Aorta (tissue), 5 donors: Measurements from ENCODE around the gene SMARCAD1. TPM values are rescaled to one million over a fixed set of nuclear protein-coding genes. Genes with fewer than 3 reads are reported as not detected.

Experiments
- ATAC-seq: fragments of 200-7000 bp; cut with Tn5 transposase; one replicate; pipeline ENCODE4 v1.9.1; 2022; ENCODE audit warnings: moderate library complexity; ENCODE audit not compliant: low FRiP score
- DNase-seq, 2 donors: peaks; one replicate each; pipeline ENCODE4 v3.0.0-alpha.2; 2020
- H3K27ac ChIP-seq, 2 donors: one replicate each; pipeline ENCODE4 v1.5.1; 2013; ENCODE audit warnings: low read length in 2 of 2, mild to moderate bottlenecking in 2 of 2, moderate library complexity in 2 of 2, control low read depth in 1 of 2, inconsistent platforms in 1 of 2, low read depth in 1 of 2
- H3K27me3 ChIP-seq, 2 donors: one replicate each; pipeline ENCODE4 v1.6.1; 2013; ENCODE audit warnings: control low read depth in 1 of 2, low read length in 1 of 2, mild to moderate bottlenecking in 1 of 2, moderate library complexity in 1 of 2; ENCODE audit not compliant: insufficient read depth in 2 of 2, control insufficient read depth in 1 of 2
- H3K36me3 ChIP-seq, 2 donors: one replicate each; pipeline ENCODE4 v1.6.1; 2013; ENCODE audit warnings: control low read depth in 1 of 2, low read length in 1 of 2, mild to moderate bottlenecking in 1 of 2; ENCODE audit not compliant: insufficient read depth in 2 of 2, control insufficient read depth in 1 of 2
- H3K4me1 ChIP-seq, 2 donors: one replicate each; pipeline ENCODE4 v1.6.1; 2013; ENCODE audit warnings: low read length in 2 of 2, control low read depth in 1 of 2, mild to moderate bottlenecking in 1 of 2, moderate library complexity in 1 of 2; ENCODE audit not compliant: insufficient read depth in 2 of 2, control insufficient read depth in 1 of 2
- H3K4me3 ChIP-seq, 2 donors: one replicate each; pipeline ENCODE4 v1.5.1; 2013; ENCODE audit warnings: low read length in 2 of 2, control low read depth in 1 of 2, mild to moderate bottlenecking in 1 of 2
- H3K9me3 ChIP-seq: one replicate; pipeline ENCODE4 v1.6.1; 2013; ENCODE audit warnings: mild to moderate bottlenecking, low read length; ENCODE audit not compliant: control insufficient read depth
- WGBS, 2 donors: extraction: QIAGEN DNeasy Blood & Tissue Kit; methylation state at CpG; one replicate each; pipeline ENCODE4 v1.1.7; 2013; 5-methylcytosine and 5-hydroxymethylcytosine counted together
- intact Hi-C, 2 donors: fragments of 100-400 bp; cut with DNase I; formaldehyde crosslinking; loops; one replicate each; pipeline versions ENCODE4 v1.14.2 to v1.15.0; 2022
- polyA plus RNA-seq, 2 donors: library from polyadenylated mRNA; stranded (reverse); fragments of 200-250 nt; gene quantifications; one replicate each; pipeline ENCODE4 v1.2.3, GENCODE V29; 2013
- total RNA-seq, 2 donors: library from RNA; stranded (reverse); fragmentation: NEBNext Ultra II Directional; extraction: Animal tissue kit (Norgen Biotek cat#: 25700); gene quantifications; one replicate each; pipeline ENCODE4 v1.2.1, GENCODE V29; 2021
- donor health status: healthy with polysubstance abuse.
- donor health status: Bipolar disorder and iron deficiency.
- donor health status: DM: no; HTN: no; CAD: no.
- donor health status: DM: no; HTN: no; CAD: no.
- donor health status: DM: yes; HTN: yes; CAD: no.

Gene SMARCAD1
- total and polyA plus RNA-seq, 4 donors: 2.9 to 27.8 (median 15.1) TPM

DNA sequence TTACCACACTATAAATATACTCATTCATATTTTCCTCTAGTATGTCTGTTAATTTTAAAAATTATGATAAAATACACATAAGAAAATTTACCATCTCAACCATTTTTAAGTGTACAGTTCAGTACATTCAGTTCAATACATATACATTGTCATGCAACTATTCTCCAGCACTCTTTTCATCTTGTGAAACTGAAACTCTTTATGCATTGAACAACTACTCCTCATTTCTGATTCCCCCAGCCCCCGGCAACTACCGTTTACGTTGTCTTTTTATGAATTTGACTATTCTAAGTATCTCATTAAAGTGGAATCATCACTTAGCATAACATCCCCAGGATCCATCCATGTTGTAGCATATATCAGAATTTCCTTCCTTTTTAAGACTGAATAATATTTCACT lies 8.7 kb downstream of the SMARCAD1 start:
- ATAC-seq (no peak), DNase-seq (no peak)
- peaks cover 3 to 4% of the 10 kb centered on the region in 2 donors for H3K36me3 ChIP-seq
- H3K4me1 ChIP-seq: no peaks in the 10 kb centered on the region
- H3K9me3 ChIP-seq: no peaks in the 10 kb centered on the region
- intact Hi-C loops: no loop called here
- H3K4me3 ChIP-seq: no peak overlapping the region
- WGBS, 2 donors: 97 to 100% methylated on average over 3 of the region's 3 CpGs
- no peak overlapping the region for H3K27ac ChIP-seq
- H3K27me3 ChIP-seq: no peaks in the 10 kb centered on the region

DNA sequence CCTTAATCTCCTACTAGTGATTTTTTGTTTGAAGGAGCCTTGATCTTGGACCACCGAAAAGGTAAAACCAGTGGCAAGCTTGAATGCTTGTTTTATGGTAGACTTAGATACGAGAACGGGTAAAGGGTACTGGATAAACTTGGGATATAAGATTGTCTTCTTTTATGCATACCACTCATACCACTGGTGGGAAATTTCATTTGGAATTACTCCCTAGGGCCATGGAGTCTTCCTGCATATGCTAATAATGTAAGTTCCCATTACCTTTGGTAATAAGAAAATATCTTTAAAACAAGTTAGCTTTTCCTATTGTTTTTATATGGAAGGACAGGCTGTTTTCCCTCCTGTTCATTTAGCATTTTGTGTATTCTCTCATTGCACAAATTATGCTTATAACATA lies 11.7 kb downstream of the SMARCAD1 start:
- Histone ChIP-seq H3K27me3 (no peaks in the 10 kb centered on the region), H3K4me1 (no peaks in the 10 kb centered on the region), H3K4me3 (no peak overlapping the region), H3K9me3 (no peaks in the 10 kb centered on the region), H3K36me3 (peaks cover 0 to 2% of the 10 kb centered on the region in 2 donors), H3K27ac (no peak overlapping the region)
- 60 to 63% methylated on average over 3 of the region's 3 CpGs for WGBS, 2 donors
- DNase-seq: no peak
- no peak for ATAC-seq
- intact Hi-C loops: no loop called here

DNA sequence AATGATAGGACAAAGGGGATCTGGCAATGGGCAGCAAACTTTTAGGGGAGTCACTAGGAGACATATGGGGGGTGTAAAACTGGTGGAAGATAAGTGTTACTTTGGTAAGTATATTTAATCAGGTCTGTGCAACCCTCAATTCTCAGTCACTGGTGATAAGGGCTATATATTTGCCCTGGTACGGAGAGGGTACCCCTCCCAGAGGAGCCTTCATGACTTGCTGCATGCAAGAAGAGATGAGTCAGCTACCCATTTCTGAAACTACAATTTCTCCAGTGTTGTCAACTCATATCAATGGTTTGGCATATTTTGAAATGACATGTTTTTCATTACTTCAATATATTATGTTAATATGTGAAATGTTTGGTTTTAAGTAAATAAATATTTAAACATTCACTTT lies 14.3 kb downstream of the SMARCAD1 start:
- DNase-seq (no peak), ATAC-seq (no peak)
- 97 to 100% methylated on average over 1 of the region's 1 CpG for WGBS, 2 donors
- Histone ChIP-seq H3K36me3 (no peaks in the 10 kb centered on the region), H3K4me1 (no peaks in the 10 kb centered on the region), H3K27me3 (no peaks in the 10 kb centered on the region), H3K9me3 (no peaks in the 10 kb centered on the region), H3K27ac (no peak overlapping the region), H3K4me3 (no peak overlapping the region)
- intact Hi-C loops: no loop called here

GRCh38 chr4:94225449-94225848 lies 17.8 kb downstream of the SMARCAD1 start:
- ATAC-seq: no peak
- DNase-seq: no peak
- H3K36me3 ChIP-seq: peaks cover 0 to 2% of the 10 kb centered on the region in 2 donors
- no peaks in the 10 kb centered on the region for H3K9me3 ChIP-seq
- H3K27me3 ChIP-seq: no peaks in the 10 kb centered on the region
- no peak overlapping the region for H3K4me3 ChIP-seq
- no peak overlapping the region for H3K27ac ChIP-seq
- intact Hi-C loops: no loop called here
- no peaks in the 10 kb centered on the region for H3K4me1 ChIP-seq

- H3K27me3 ChIP-seq: no peaks in the 10 kb centered on the region
- peaks cover 0 to 2% of the 10 kb centered on the region in 2 donors for H3K36me3 ChIP-seq
- H3K4me1 ChIP-seq: no peaks in the 10 kb centered on the region
- H3K4me3 ChIP-seq: no peak overlapping the region
- H3K27ac ChIP-seq: no peak overlapping the region
- H3K9me3 ChIP-seq: no peaks in the 10 kb centered on the region
- intact Hi-C loops: no loop called here
- no peak for ATAC-seq
- DNase-seq: no peak
- WGBS, 2 donors: 92 to 98% methylated on average over 4 of the region's 4 CpGs
Measured at GRCh38 chr4:94226763-94227162, 19.1 kb downstream of the SMARCAD1 start.

GRCh38 chr4:94228493-94229216 lies 21.0 kb downstream of the SMARCAD1 start:
- WGBS, 2 donors: 87% methylated on average over 5 of the region's 5 CpGs
- no peaks in the 10 kb centered on the region for H3K9me3 ChIP-seq
- no peak overlapping the region for H3K4me3 ChIP-seq
- no peak for DNase-seq
- H3K4me1 ChIP-seq: no peaks in the 10 kb centered on the region
- intact Hi-C loops: no loop called here
- H3K27me3 ChIP-seq: no peaks in the 10 kb centered on the region
- no peak overlapping the region for H3K27ac ChIP-seq
- peaks cover 0 to 2% of the 10 kb centered on the region in 2 donors for H3K36me3 ChIP-seq
- ATAC-seq: no peak

- intact Hi-C loops: no loop called here
- Histone ChIP-seq H3K4me3 (no peak overlapping the region), H3K27me3 (no peaks in the 10 kb centered on the region), H3K4me1 (no peaks in the 10 kb centered on the region), H3K9me3 (no peaks in the 10 kb centered on the region), H3K27ac (no peak overlapping the region), H3K36me3 (peaks cover 0 to under 1% of the 10 kb centered on the region in 2 donors)
- 98 to 99% methylated on average over 6 of the region's 6 CpGs for WGBS, 2 donors
- no peak for ATAC-seq
- DNase-seq: no peak
Measured at GRCh38 chr4:94232519-94232918, 24.9 kb downstream of the SMARCAD1 start.

DNA sequence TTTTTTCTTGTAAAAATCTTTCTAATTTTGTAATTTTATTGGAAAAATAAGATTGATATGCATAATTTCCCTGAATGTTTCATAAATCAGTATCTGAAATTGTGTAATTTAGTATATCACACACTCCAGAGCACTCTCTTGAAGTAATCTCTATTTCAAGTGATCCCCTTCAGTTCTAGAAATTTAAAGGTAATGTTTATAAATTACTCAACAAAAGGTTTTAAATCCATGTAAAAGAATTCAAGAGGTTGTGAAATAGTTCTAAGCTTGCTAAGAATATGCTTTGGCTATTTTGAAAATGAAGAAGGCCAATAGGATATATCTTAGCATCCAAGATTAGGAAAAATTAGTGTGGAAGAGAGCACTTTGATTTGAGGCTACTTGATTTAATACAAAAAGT lies 28.2 kb downstream of the SMARCAD1 start:
- ATAC-seq: no peak
- no peaks in the 10 kb centered on the region for H3K4me1 ChIP-seq
- no peaks in the 10 kb centered on the region for H3K27me3 ChIP-seq
- no peak for DNase-seq
- H3K4me3 ChIP-seq: no peak overlapping the region
- intact Hi-C loops: no loop called here
- no peak overlapping the region for H3K27ac ChIP-seq
- no peaks in the 10 kb centered on the region for H3K36me3 ChIP-seq
- H3K9me3 ChIP-seq: no peaks in the 10 kb centered on the region

DNA sequence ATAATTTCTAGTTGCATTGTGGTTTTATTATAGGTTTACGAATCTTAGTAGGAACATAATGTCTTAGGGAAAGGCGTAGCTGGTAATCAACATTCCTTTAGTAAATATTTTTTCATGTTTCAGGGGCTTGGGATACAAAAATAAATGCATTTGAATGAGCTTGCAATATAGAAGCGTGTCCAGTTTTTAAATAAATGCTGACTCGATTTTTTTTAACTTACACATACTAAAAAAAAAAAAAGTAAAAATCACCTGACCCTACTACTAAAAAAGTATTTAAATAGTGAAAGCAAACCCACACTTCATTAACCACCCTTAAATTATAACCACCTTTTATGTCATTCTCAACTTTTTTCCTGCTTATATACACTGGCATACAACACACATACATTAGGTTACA lies 29.6 kb downstream of the SMARCAD1 start:
- Histone ChIP-seq H3K27me3 (no peaks in the 10 kb centered on the region), H3K27ac (no peak overlapping the region), H3K9me3 (no peaks in the 10 kb centered on the region), H3K4me1 (no peaks in the 10 kb centered on the region), H3K36me3 (peaks cover 0 to 3% of the 10 kb centered on the region in 2 donors), H3K4me3 (no peak overlapping the region)
- DNase-seq: no peak
- intact Hi-C loops: no loop called here
- no peak for ATAC-seq
- 87 to 88% methylated on average over 4 of the region's 4 CpGs for WGBS, 2 donors
